H1 (cell line): ENCODE results near the gene HK2.

Experiments
- CBX8 ChIP-seq: fragments of 300-800, 300-1000 bp; sonication (generic); IDR thresholded peaks from 2 replicates; pipeline ENCODE4 v1.7.1; 2016; ENCODE audit warnings: low read depth, low read length, borderline replicate concordance
- CEBPB ChIP-seq: IDR thresholded peaks from 2 replicates; pipeline ENCODE4 v1.6.1; 2012; ENCODE audit warnings: low read depth, low read length
- CHD1 ChIP-seq: IDR thresholded peaks from 2 replicates; pipeline ENCODE4 v1.6.1; 2012; ENCODE audit warnings: low read depth, low read length, improper control_type of control experiment
- CHD2 ChIP-seq: IDR thresholded peaks from 2 replicates; pipeline ENCODE4 v1.6.1; 2012; ENCODE audit warnings: low read length, improper control_type of control experiment
- CTBP2 ChIP-seq: IDR thresholded peaks from 2 replicates; pipeline ENCODE4 v1.7.0; 2011; ENCODE audit warnings: borderline replicate concordance, mild to moderate bottlenecking, moderate library complexity, mixed read lengths, low read length; ENCODE audit not compliant: insufficient read depth, insufficient read length
- EZH2 ChIP-seq: fragments of 200-600 bp; sonication (generic); IDR thresholded peaks from 2 replicates; pipeline ENCODE4 v1.7.1; 2012; ENCODE audit warnings: low read depth, mild to moderate bottlenecking, moderate library complexity, low read length, inconsistent platforms; ENCODE audit not compliant: severe bottlenecking
- GABPA ChIP-seq: IDR thresholded peaks from 2 replicates; pipeline ENCODE4 v1.6.1; 2011; ENCODE audit warnings: mild to moderate bottlenecking, low read length, moderate library complexity, borderline replicate concordance; ENCODE audit not compliant: insufficient read depth
- KDM5A ChIP-seq: fragments of 200-600 bp; IDR thresholded peaks from 2 replicates; pipeline ENCODE4 v1.7.1; 2012; ENCODE audit warnings: mild to moderate bottlenecking, low read length, inconsistent platforms, mixed read lengths
- SP2 ChIP-seq: IDR thresholded peaks from 2 replicates; pipeline ENCODE4 v1.6.1; 2012; ENCODE audit warnings: mild to moderate bottlenecking, low read length, inconsistent platforms
- TCF12 ChIP-seq: IDR thresholded peaks from 2 replicates; pipeline ENCODE4 v1.6.1; 2011; ENCODE audit warnings: low read depth, mild to moderate bottlenecking, low read length
- YY1 ChIP-seq: IDR thresholded peaks from 2 replicates; pipeline ENCODE4 v1.6.1; 2011; ENCODE audit warnings: low read depth, mild to moderate bottlenecking, low read length
- TF ChIP-seq, protein P1 (sequence below), 3 experiments: IDR thresholded peaks; 1 replicate in 2 of 3; 2 replicates in 1 of 3; pipeline versions ENCODE4 v1.5.1 to v1.6.1; 2011; ENCODE audit warnings: low read length in 3 of 3, mild to moderate bottlenecking in 3 of 3, inconsistent platforms in 2 of 3, low read depth in 1 of 3, moderate library complexity in 1 of 3; ENCODE audit not compliant: insufficient read depth in 1 of 3; ENCODE audit errors: control extremely low read depth in 1 of 3

DNA sequence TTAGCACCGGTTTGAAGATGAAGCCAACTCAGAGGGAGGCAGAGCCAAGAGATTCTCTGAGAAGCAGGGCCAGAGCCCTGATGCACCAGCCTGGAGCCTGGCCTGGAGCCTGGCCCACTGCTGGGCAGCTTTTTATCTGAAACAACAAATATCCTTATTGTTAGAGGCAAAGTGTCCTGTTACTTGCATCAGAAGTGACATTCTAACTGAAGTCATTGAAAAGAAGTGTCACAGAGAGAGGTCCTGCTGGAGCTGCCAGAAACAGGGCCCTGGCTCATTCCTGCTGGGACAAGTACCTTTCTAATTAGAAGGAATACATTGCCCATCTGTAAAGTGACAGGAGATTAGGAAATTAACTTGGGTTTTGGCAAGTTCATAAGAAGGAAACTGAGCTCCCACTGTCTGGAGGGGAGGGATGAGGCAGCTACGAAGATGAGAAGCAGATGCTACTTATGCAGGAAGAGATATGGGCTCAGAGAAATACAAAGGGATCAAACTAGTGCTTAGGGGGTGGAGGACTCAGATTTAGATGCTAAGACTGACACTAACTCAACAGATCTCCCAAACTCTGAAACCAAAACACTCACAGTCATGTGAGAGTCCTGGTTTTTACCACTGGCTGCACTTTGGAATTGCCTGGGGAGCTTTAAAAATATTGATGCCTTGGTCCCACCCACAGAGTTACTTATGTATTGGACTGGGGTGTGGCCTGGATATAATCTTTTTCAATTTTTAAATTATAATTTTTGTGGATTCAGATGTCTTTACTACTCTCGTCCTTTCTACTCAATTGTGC is 11.0 kb upstream of the HK2 start:
- TF ChIP-seq, protein P1, sequence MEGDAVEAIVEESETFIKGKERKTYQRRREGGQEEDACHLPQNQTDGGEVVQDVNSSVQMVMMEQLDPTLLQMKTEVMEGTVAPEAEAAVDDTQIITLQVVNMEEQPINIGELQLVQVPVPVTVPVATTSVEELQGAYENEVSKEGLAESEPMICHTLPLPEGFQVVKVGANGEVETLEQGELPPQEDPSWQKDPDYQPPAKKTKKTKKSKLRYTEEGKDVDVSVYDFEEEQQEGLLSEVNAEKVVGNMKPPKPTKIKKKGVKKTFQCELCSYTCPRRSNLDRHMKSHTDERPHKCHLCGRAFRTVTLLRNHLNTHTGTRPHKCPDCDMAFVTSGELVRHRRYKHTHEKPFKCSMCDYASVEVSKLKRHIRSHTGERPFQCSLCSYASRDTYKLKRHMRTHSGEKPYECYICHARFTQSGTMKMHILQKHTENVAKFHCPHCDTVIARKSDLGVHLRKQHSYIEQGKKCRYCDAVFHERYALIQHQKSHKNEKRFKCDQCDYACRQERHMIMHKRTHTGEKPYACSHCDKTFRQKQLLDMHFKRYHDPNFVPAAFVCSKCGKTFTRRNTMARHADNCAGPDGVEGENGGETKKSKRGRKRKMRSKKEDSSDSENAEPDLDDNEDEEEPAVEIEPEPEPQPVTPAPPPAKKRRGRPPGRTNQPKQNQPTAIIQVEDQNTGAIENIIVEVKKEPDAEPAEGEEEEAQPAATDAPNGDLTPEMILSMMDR (IDR thresholded peaks at IDR 0.05; ENCODE audit: control extremely low read depth in 1 of 3, insufficient read depth in 1 of 3, low read depth in 1 of 3, low read length in 3 of 3): no peak
- no peak for TF ChIP-seq KDM5A
- no peak for TF ChIP-seq CTBP2
- TF ChIP-seq EZH2: no peak
- no peak for TF ChIP-seq CHD2
- no peak for TF ChIP-seq CHD1
- TF ChIP-seq CEBPB: no peak
- no peak for TF ChIP-seq SP2
- no peak for TF ChIP-seq TCF12
- no peak for TF ChIP-seq GABPA
- TF ChIP-seq CBX8: no peak
- no peak for TF ChIP-seq YY1
